GM19438 (cell line): ENCODE data around the gene IGF2BP1.
"Not testable (repeated sequence)": the region's sequence is repeated elsewhere in the genome, so short reads cannot be mapped to it uniquely, and the experiment has no call there.

Experiments used
- ATAC-seq: cut with Tn5 transposase; IDR thresholded peaks from one replicate; pipeline ENCODE4 v1.9.1; 2021; ENCODE audit warnings: low read depth; ENCODE audit not compliant: unreplicated experiment

IGF2BP1 gene

GRCh38 chr17:49086316-49086605, 89.1 kb downstream of the IGF2BP1 start:
- no peak for ATAC-seq

GRCh38 chr17:49086649-49087048, 89.5 kb downstream of the IGF2BP1 start:
- no peak for ATAC-seq

GRCh38 chr17:49089094-49089493, 91.9 kb downstream of the IGF2BP1 start:
- no peak for ATAC-seq

GRCh38 chr17:49090878-49091594, 93.9 kb downstream of the IGF2BP1 start:
- no peak for ATAC-seq

GRCh38 chr17:49093131-49093530, 95.9 kb downstream of the IGF2BP1 start:
- ATAC-seq = no peak

- ATAC-seq = no peak
These were observed 103.4 kb downstream of the IGF2BP1 start for GRCh38 chr17:49100601-49101000.

- no peak for ATAC-seq
These were observed 103.9 kb downstream of the IGF2BP1 start for GRCh38 chr17:49101054-49101534.

- not testable (repeated sequence) for ATAC-seq
These were observed 106.2 kb downstream of the IGF2BP1 start for GRCh38 chr17:49103360-49103759.

GRCh38 chr17:49104511-49105074, 107.4 kb downstream of the IGF2BP1 start:
- no peak for ATAC-seq
